Bronchial epithelial cell (primary cell): Measurements from ENCODE around the gene BTG4. TPM values are rescaled to one million over a fixed set of nuclear protein-coding genes. Genes with fewer than 3 reads are reported as not detected.

ENCODE experiments used
- DNase-seq: peaks from one replicate; pipeline ENCODE4 v3.0.0-alpha.2; 2010; ENCODE audit warnings: low read depth
- FAIRE-seq: peaks from 2 replicates; lab custom pipeline; 2011; peaks lifted over from hg19 to GRCh38; lab: Jason Lieb, UNC
- H3K27me3 ChIP-seq: 2 replicates; pipeline ENCODE4 v1.5.1; 2011; ENCODE audit warnings: low read length; ENCODE audit not compliant: control insufficient read depth, insufficient read depth
- H3K36me3 ChIP-seq: 2 replicates; pipeline ENCODE4 v1.5.1; 2011; ENCODE audit warnings: low read length; ENCODE audit not compliant: control insufficient read depth, insufficient read depth
- H3K4me3 ChIP-seq: 2 replicates; pipeline ENCODE4 v1.5.1; 2011; ENCODE audit warnings: mild to moderate bottlenecking, low read depth, low read length, control low read depth
- total RNA-seq: library from RNA; depleted of rRNA; stranded (reverse); fragments of >200 nt; gene quantifications from 2 replicates; pipeline ENCODE4 v1.2.1, GENCODE V29; 2014
- TF ChIP-seq, protein P1 (sequence below): IDR thresholded peaks from 2 replicates; pipeline ENCODE4 v1.5.1; 2011; ENCODE audit warnings: mild to moderate bottlenecking, moderate library complexity, low read length, control low read depth, inconsistent platforms; ENCODE audit not compliant: insufficient read depth, severe bottlenecking

The BTG4 gene
- total RNA-seq, 1 donor from 2014 or later: 0.26 TPM

DNA sequence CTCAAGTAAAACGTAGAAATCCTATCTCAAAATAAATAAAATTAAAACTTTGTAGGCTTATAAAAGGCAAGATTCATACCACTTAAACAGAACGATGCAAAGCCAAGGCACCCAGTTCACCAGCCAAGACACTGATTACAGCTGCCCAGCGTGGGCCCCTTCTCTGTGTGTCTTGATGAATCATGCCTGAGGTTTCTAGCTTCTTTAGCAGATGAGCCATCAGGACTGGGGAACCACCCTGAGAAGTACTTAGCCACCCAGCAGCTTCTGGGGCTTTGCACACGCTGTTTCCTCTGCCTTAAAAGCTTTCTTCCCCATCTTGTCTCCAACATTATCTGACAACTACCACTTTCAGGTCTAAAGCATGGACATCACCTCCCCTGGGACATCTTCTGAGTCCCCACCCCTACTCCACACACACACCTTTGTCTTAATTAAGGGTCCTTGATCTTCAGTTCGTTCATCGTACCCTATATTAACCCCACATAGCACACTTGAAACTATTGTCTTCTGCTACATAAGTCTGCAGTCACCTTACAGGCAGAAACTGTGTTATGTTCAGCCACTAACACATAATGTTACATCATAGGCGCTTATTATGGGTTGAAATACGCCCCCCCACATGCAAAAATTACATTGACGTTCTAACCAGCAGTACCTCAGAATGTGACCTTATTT is 19.6 kb upstream of the BTG4 start:
- H3K4me3 ChIP-seq: no peak overlapping the region
- FAIRE-seq: peak; percentile 70
- no peaks in the 10 kb centered on the region for H3K27me3 ChIP-seq
- peak; percentile 96 for DNase-seq
- TF ChIP-seq, protein P1, sequence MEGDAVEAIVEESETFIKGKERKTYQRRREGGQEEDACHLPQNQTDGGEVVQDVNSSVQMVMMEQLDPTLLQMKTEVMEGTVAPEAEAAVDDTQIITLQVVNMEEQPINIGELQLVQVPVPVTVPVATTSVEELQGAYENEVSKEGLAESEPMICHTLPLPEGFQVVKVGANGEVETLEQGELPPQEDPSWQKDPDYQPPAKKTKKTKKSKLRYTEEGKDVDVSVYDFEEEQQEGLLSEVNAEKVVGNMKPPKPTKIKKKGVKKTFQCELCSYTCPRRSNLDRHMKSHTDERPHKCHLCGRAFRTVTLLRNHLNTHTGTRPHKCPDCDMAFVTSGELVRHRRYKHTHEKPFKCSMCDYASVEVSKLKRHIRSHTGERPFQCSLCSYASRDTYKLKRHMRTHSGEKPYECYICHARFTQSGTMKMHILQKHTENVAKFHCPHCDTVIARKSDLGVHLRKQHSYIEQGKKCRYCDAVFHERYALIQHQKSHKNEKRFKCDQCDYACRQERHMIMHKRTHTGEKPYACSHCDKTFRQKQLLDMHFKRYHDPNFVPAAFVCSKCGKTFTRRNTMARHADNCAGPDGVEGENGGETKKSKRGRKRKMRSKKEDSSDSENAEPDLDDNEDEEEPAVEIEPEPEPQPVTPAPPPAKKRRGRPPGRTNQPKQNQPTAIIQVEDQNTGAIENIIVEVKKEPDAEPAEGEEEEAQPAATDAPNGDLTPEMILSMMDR: no peak
- H3K36me3 ChIP-seq: no peaks in the 10 kb centered on the region

DNA sequence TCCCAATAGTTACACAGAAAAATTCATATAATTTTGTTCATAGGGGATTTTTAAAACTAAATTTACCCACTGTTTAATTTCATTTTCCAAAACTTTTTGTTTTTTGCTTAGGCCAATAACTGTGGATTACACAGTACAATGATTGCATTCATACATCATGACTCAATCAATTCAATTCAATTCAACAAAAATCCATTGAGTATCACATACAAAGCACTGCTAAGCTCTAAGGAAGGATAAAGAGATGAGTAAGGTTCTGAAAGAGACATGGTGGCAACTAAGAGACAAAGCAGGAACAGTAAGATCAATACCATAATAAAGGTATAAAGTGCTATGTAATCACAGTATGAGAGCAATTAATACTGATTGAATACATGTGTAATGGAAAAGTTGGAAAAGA is 18.9 kb upstream of the BTG4 start:
- Histone ChIP-seq H3K27me3 (no peaks in the 10 kb centered on the region), H3K36me3 (no peaks in the 10 kb centered on the region), H3K4me3 (no peak overlapping the region)
- TF ChIP-seq, protein P1: no peak
- peak; percentile 76 for DNase-seq
- FAIRE-seq: no peak

DNA sequence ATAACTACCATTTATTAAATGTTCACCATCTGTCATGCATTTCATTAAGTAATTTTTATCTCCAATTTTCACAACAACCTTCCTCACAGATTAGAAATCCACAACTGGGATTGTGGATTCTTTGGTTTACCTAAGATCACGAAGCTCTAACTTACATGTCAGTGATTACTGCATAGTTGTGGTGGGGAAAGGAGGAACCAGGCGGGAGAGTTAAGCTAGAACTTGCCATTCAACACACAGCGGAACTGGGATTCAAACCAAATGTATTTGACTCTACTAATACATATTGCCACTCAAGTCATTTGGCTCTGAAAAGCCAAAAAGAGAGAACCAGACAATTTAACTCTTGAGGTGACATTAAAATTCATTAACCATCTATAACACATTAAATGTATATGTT is 17.9 kb upstream of the BTG4 start:
- no peak overlapping the region for H3K4me3 ChIP-seq
- no peaks in the 10 kb centered on the region for H3K27me3 ChIP-seq
- H3K36me3 ChIP-seq: no peaks in the 10 kb centered on the region
- FAIRE-seq: no peak
- TF ChIP-seq, protein P1: no peak
- DNase-seq: peak; percentile 76

DNA sequence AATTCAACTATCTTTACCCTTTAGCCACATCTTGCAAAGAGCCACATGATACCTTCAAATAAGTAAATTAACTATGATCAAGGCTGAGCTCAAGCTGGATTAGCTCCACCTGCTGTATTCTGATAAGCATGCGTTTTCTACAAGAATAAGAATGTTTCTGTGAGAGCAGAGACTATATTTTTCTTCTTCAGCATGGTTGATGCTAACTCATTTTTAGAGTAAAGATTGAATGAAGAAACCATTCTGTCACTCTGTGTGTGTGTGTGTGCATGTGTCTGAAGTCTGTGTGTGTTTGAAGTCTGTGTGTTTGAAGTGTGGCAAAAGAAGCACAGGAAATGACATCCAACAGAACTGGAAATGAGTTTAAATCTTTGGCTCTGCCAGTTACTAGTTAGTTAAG is 16.4 kb upstream of the BTG4 start:
- Histone ChIP-seq H3K4me3 (no peak overlapping the region), H3K27me3 (no peaks in the 10 kb centered on the region), H3K36me3 (no peaks in the 10 kb centered on the region)
- no peak for FAIRE-seq
- peak; percentile 41 for DNase-seq
- TF ChIP-seq, protein P1: no peak

DNA sequence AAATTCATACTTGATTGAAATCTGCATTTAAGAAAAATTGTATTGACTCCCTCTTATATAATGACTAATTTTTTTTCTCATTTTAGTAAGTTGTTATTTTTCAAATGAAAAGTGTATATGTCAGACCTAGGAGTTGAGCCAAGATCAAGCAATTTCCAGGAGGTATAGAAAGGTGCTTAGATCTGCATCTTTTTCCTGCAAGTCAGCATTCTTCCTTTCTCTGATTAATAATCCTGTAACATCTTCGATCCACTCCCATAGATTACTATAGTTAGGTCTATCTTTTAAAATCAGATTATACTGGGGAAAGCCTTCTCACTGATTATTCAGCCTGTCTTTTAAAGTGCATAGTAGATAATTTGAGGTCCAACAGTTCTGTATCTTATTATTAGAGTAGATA is 15.1 kb upstream of the BTG4 start:
- TF ChIP-seq, protein P1: no peak
- no peak for FAIRE-seq
- Histone ChIP-seq H3K36me3 (no peaks in the 10 kb centered on the region), H3K27me3 (no peaks in the 10 kb centered on the region), H3K4me3 (no peak overlapping the region)
- no peak for DNase-seq

DNA sequence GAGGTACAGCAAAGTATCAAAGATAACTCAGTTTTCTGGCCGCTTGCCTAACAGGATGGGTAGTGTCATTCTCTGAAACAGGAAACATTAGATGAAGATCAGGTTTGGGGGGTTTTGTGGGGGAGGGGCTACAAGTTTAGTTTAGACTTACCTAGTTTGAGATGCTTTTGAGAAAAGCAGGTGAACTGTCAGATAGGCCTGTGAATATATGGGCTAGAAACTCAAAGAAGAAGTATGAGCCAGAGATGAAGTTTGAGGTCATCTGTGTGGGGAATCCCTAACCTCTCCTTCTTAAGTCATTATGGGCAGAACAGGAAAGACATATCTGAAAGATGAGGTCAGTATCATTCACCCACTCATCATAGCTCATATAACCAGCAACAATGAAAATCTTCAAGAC is 14.3 kb upstream of the BTG4 start:
- FAIRE-seq (peak; percentile 84), DNase-seq (peak; percentile 96)
- Histone ChIP-seq H3K36me3 (no peaks in the 10 kb centered on the region), H3K4me3 (no peak overlapping the region), H3K27me3 (no peaks in the 10 kb centered on the region)
- TF ChIP-seq, protein P1: no peak
